Hepatocyte (in vitro differentiated cells): ENCODE measurements around the gene PPP4R1. TPM values are rescaled to one million over a fixed set of nuclear protein-coding genes. Genes with fewer than 3 reads are reported as not detected.

Source experiments
- DNase-seq: peaks from one replicate; pipeline ENCODE4 v3.0.0-alpha.2; 2016; ENCODE audit warnings: low spot score
- H2AFZ ChIP-seq: fragments of 200-600 bp; sonication (generic); 2 replicates; pipeline ENCODE4 v1.6.0; 2016; ENCODE audit warnings: antibody characterized with exemption, mild to moderate bottlenecking
- H3K27ac ChIP-seq: fragments of 200-600 bp; sonication (generic); 2 replicates; pipeline ENCODE4 v1.5.1; 2016; ENCODE audit warnings: mild to moderate bottlenecking
- H3K27me3 ChIP-seq: fragments of 200-600 bp; sonication (generic); 2 replicates; pipeline ENCODE4 v1.6.1; 2016
- H3K36me3 ChIP-seq: fragments of 200-600 bp; sonication (generic); replicated peaks from 2 replicates; pipeline ENCODE4 v1.5.1; 2016; ENCODE audit warnings: low read depth; ENCODE audit not compliant: insufficient read depth
- H3K4me1 ChIP-seq: fragments of 200-600 bp; sonication (generic); 2 replicates; pipeline ENCODE4 v1.5.1; 2016; ENCODE audit warnings: mild to moderate bottlenecking, moderate library complexity; ENCODE audit not compliant: insufficient read depth
- H3K4me2 ChIP-seq: fragments of 200-600 bp; sonication (generic); 2 replicates; pipeline ENCODE4 v1.6.0; 2016
- H3K4me3 ChIP-seq: fragments of 200-600 bp; sonication (generic); 2 replicates; pipeline ENCODE4 v1.5.1; 2016; ENCODE audit warnings: mild to moderate bottlenecking
- H3K79me2 ChIP-seq: fragments of 200-600 bp; sonication (generic); 2 replicates; pipeline ENCODE4 v1.6.0; 2017; ENCODE audit warnings: mild to moderate bottlenecking
- H3K9me2 ChIP-seq: fragments of 200-600 bp; sonication (generic); replicated peaks from 2 replicates; pipeline ENCODE4 v1.6.0; 2017; ENCODE audit warnings: mild to moderate bottlenecking; ENCODE audit not compliant: insufficient read depth
- H3K9me3 ChIP-seq: fragments of 200-600 bp; sonication (generic); 2 replicates; pipeline ENCODE4 v1.5.1; 2016; ENCODE audit warnings: low read depth, mild to moderate bottlenecking
- H4K20me1 ChIP-seq: fragments of 200-600 bp; sonication (generic); 2 replicates; pipeline ENCODE4 v1.6.0; 2016; ENCODE audit warnings: mild to moderate bottlenecking; ENCODE audit not compliant: insufficient read depth, poor library complexity, severe bottlenecking
- CTCF ChIP-seq: fragments of 200-600 bp; sonication (generic); IDR thresholded peaks from 2 replicates; pipeline ENCODE4 v1.5.1; 2016; ENCODE audit warnings: antibody characterized with exemption, mild to moderate bottlenecking; ENCODE audit not compliant: poor library complexity
- EZH2 ChIP-seq: fragments of 200-600 bp; sonication (generic); IDR thresholded peaks from 2 replicates; pipeline ENCODE4 v1.6.1; 2016; ENCODE audit warnings: antibody characterized with exemption, mild to moderate bottlenecking, borderline replicate concordance
- EZH2phosphoT487 ChIP-seq: fragments of 200-600 bp; sonication (generic); IDR thresholded peaks from one replicate; pipeline ENCODE4 v1.6.1; 2018; ENCODE audit warnings: antibody characterized with exemption, mild to moderate bottlenecking, low read depth, moderate library complexity; ENCODE audit not compliant: unreplicated experiment, severe bottlenecking
- WGBS: methylation state at CpG from one replicate; pipeline ENCODE4 v1.1.6; 2016; ENCODE audit warnings: low lambda C conversion rate; ENCODE audit errors: missing lambda C conversion rate; 5-methylcytosine and 5-hydroxymethylcytosine counted together
- polyA plus RNA-seq: library from polyadenylated mRNA; unstranded; fragments of >200 nt; fragmentation: Nextera tagmentation; extraction: Ambion mirVana; gene quantifications from 2 replicates; pipeline ENCODE4 v1.2.1, GENCODE V29; 2016
- total RNA-seq: library from RNA; depleted of rRNA; stranded (reverse); fragments of >200 nt; gene quantifications from 2 replicates; pipeline ENCODE4 v1.2.3, GENCODE V29; 2014

PPP4R1 gene
- total and polyA plus RNA-seq, 2 experiments from 2014 or later = 34.5 to 93.6 TPM

- TF ChIP-seq EZH2phosphoT487 (no peak), EZH2 (no peak), CTCF (no peak)
- Histone ChIP-seq H3K36me3 (peaks cover 12% of the 10 kb centered on the region), H3K9me2 (no peaks in the 10 kb centered on the region), H2AFZ (no peak overlapping the region), H3K27ac (no peak overlapping the region), H3K4me2 (no peak overlapping the region), H3K79me2 (peaks cover 3% of the 10 kb centered on the region), H3K27me3 (no peaks in the 10 kb centered on the region), H4K20me1 (no peaks in the 10 kb centered on the region), H3K4me1 (no peaks in the 10 kb centered on the region), H3K9me3 (no peaks in the 10 kb centered on the region), H3K4me3 (no peak overlapping the region)
- DNase-seq = no peak
- over 99% methylated on average over 3 of the region's 3 CpGs for WGBS
Observed at GRCh38 chr18:9552191-9552590, 62.2 kb downstream of the PPP4R1 start.

- Histone ChIP-seq H3K4me1 (no peaks in the 10 kb centered on the region), H3K9me2 (no peaks in the 10 kb centered on the region), H3K4me3 (no peak overlapping the region), H3K79me2 (peaks cover 3% of the 10 kb centered on the region), H4K20me1 (no peaks in the 10 kb centered on the region), H3K36me3 (peaks cover 12% of the 10 kb centered on the region), H3K4me2 (no peak overlapping the region), H3K9me3 (no peaks in the 10 kb centered on the region), H2AFZ (no peak overlapping the region), H3K27me3 (no peaks in the 10 kb centered on the region), H3K27ac (no peak overlapping the region)
- no peak for TF ChIP-seq EZH2
- no peak for TF ChIP-seq EZH2phosphoT487
- no peak for TF ChIP-seq CTCF
- DNase-seq = no peak
- WGBS = 96% methylated on average over 4 of the region's 4 CpGs
Observed at GRCh38 chr18:9550429-9550828, 63.9 kb downstream of the PPP4R1 start.

- TF ChIP-seq EZH2 (no peak), CTCF (peak; percentile 9), EZH2phosphoT487 (no peak)
- H4K20me1 ChIP-seq = no peaks in the 10 kb centered on the region
- peaks cover 12% of the 10 kb centered on the region for H3K36me3 ChIP-seq
- WGBS = 95% methylated on average over 7 of the region's 7 CpGs
- DNase-seq = no peak
- H2AFZ ChIP-seq = no peak overlapping the region
- no peaks in the 10 kb centered on the region for H3K9me3 ChIP-seq
- no peaks in the 10 kb centered on the region for H3K4me1 ChIP-seq
- H3K4me2 ChIP-seq = no peak overlapping the region
- H3K27me3 ChIP-seq = no peaks in the 10 kb centered on the region
- H3K4me3 ChIP-seq = no peak overlapping the region
- peaks cover 3% of the 10 kb centered on the region for H3K79me2 ChIP-seq
- no peak overlapping the region for H3K27ac ChIP-seq
- H3K9me2 ChIP-seq = no peaks in the 10 kb centered on the region
Observed at GRCh38 chr18:9549405-9549804, 65.0 kb downstream of the PPP4R1 start.

- Histone ChIP-seq H3K4me2 (no peak overlapping the region), H3K27me3 (no peaks in the 10 kb centered on the region), H4K20me1 (no peaks in the 10 kb centered on the region), H3K9me2 (no peaks in the 10 kb centered on the region), H3K9me3 (no peaks in the 10 kb centered on the region), H3K36me3 (peaks cover 1% of the 10 kb centered on the region), H2AFZ (no peak overlapping the region), H3K4me1 (no peaks in the 10 kb centered on the region), H3K79me2 (peaks cover 2% of the 10 kb centered on the region), H3K27ac (no peak overlapping the region), H3K4me3 (no peak overlapping the region)
- DNase-seq = no peak
- TF ChIP-seq EZH2phosphoT487 = no peak
- WGBS = 93% methylated on average over 7 of the region's 7 CpGs
Observed at GRCh38 chr18:9547782-9548181, 66.6 kb downstream of the PPP4R1 start.
